Measurements from ENCODE around the gene COL4A4.

GRCh38 chr2:227033471-227034148 lies 130.4 kb downstream of the COL4A4 start:
- no peak for TF ChIP-seq EZH2 (IDR thresholded peaks at IDR 0.05; ENCODE audit: borderline replicate concordance)
- TF ChIP-seq, protein P1, sequence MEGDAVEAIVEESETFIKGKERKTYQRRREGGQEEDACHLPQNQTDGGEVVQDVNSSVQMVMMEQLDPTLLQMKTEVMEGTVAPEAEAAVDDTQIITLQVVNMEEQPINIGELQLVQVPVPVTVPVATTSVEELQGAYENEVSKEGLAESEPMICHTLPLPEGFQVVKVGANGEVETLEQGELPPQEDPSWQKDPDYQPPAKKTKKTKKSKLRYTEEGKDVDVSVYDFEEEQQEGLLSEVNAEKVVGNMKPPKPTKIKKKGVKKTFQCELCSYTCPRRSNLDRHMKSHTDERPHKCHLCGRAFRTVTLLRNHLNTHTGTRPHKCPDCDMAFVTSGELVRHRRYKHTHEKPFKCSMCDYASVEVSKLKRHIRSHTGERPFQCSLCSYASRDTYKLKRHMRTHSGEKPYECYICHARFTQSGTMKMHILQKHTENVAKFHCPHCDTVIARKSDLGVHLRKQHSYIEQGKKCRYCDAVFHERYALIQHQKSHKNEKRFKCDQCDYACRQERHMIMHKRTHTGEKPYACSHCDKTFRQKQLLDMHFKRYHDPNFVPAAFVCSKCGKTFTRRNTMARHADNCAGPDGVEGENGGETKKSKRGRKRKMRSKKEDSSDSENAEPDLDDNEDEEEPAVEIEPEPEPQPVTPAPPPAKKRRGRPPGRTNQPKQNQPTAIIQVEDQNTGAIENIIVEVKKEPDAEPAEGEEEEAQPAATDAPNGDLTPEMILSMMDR (IDR thresholded peaks at IDR 0.05; ENCODE audit: poor library complexity): peak; percentile 72
